Suppressor macrophage treated with lipopolysaccharide for 4 hours (primary cell): ENCODE measurements around the gene CACNA1E.

Experiments
- DNase-seq: peaks from one replicate; pipeline ENCODE4 v3.0.0-alpha.2; 2020

The CACNA1E gene

DNA sequence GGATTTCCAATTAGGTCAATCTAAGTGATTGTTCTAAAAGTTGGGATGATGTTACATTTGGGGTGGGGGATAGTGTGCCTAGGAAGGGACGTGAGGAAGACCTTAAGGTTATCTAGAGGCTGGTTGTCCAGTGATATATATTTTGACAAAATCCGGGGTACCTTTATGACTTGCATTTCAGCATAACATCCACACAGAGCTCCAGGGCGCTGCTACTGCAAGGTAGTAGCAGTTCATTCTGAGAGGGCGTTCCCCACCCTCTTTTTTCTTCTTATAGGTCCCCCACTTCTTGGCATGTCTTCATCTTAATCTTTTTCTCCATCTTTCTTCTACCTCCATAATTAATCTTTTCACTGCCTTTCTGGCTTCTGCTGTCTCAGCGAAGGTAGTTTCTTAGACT is 161.9 kb downstream of the CACNA1E start:
- DNase-seq = no peak

DNA sequence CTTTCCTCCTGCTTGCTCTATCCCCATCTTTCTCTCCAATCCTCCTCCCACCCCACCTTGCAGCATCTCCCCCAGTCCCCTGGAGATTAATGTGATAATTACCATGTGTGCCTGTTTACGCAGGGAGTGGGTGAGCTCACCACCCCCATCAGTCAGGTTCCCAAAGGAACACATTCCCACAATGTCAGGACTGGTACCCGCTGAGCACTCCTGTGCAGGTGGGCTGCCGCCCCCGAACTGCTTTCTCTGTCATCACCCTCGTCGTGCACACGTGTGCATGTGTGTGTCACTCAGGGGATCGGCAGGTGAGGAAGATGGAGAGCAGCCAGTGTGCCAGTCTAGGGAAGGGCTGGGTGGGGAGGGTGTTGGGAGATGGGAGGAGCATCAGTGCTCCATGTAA is 163.4 kb downstream of the CACNA1E start:
- no peak for DNase-seq

- DNase-seq = no peak
Observed at GRCh38 chr1:181647314-181648035, 164.2 kb downstream of the CACNA1E start.

GRCh38 chr1:181651276-181651675 is 168.0 kb downstream of the CACNA1E start:
- no peak for DNase-seq

DNA sequence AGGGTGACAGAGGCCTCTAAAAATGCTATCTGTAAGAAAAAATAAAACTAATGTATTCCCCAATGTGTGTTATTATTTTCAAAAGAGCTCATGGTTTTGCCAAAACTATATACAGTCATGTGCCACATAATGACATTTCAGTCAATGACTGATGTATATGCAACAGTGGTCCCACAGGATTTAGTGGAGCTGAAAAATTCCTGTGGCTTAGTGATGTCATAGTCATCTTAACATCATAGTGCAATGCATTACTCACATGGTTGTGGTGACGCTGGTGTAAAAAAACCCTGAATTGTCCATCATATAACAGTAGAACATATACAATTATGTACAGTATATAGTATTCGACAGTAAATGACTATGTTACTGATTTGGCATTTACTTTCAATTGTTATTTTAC is 172.4 kb downstream of the CACNA1E start:
- no peak for DNase-seq

DNA sequence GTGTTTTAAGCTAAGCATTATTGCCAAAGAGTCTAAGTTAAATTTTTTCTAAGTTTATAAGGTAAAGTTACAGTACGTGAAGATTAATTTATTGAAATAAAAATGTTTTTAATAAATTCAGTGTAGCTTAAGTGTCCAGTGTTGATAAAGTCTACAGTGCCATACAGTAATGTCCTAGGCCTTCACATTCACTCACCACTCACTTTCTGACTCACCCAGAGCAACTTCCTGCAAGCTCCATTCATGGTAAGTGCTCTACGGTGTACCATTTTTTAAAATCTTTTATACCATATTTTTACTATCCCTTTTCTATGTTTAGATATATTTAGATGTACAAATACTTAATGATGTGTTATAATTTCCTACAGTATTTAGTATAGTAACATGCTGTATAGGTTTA is 173.2 kb downstream of the CACNA1E start:
- DNase-seq = no peak

DNA sequence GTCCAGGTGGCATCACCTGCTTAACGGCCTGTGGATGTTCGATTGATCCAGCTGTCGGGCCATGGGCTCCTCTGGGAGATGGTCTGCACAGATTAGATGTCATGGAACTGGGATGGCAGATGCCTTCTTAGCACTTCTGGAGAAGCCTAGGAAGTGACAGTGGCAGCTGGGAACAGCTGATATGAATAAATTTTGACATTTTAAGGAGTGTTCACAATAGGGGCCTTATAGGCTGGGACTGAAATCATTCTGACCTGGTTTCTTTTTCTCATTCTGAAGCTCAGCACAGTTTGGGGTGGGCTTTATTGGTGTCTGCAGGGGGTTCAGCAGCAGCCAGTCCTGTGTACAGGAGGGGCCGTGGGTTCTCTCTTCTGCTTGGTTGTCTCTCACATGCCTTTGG is 175.3 kb downstream of the CACNA1E start:
- DNase-seq = no peak

- DNase-seq = no peak
Observed at GRCh38 chr1:181659321-181659957, 176.1 kb downstream of the CACNA1E start.

GRCh38 chr1:181660621-181661020 is 177.3 kb downstream of the CACNA1E start:
- DNase-seq = no peak

GRCh38 chr1:181661569-181661968 is 178.3 kb downstream of the CACNA1E start:
- peak; percentile 1 for DNase-seq

DNA sequence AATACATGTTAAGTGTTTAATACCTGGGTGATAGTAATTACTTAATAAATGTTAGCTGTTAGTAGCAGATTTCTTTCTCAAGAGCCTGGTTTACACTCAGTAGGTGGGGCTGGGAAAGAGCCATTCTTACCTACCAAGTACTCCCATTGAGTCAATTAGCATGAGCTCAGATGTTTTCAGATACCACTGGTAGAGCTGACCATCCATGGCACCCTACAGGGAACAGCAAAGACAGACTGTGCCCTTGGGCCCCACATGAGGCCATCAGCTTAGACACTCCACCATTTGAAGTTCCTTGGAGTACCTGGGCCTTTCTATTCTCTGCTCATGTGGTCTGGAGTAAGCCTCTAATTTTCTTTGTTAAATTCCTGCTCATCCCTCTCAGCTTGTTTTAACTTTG is 179.3 kb downstream of the CACNA1E start:
- DNase-seq = no peak

GRCh38 chr1:181664543-181664942 is 181.2 kb downstream of the CACNA1E start:
- DNase-seq = no peak

GRCh38 chr1:181669246-181669645 is 185.9 kb downstream of the CACNA1E start:
- DNase-seq = no peak

GRCh38 chr1:181674617-181675016 is 191.3 kb downstream of the CACNA1E start:
- no peak for DNase-seq

DNA sequence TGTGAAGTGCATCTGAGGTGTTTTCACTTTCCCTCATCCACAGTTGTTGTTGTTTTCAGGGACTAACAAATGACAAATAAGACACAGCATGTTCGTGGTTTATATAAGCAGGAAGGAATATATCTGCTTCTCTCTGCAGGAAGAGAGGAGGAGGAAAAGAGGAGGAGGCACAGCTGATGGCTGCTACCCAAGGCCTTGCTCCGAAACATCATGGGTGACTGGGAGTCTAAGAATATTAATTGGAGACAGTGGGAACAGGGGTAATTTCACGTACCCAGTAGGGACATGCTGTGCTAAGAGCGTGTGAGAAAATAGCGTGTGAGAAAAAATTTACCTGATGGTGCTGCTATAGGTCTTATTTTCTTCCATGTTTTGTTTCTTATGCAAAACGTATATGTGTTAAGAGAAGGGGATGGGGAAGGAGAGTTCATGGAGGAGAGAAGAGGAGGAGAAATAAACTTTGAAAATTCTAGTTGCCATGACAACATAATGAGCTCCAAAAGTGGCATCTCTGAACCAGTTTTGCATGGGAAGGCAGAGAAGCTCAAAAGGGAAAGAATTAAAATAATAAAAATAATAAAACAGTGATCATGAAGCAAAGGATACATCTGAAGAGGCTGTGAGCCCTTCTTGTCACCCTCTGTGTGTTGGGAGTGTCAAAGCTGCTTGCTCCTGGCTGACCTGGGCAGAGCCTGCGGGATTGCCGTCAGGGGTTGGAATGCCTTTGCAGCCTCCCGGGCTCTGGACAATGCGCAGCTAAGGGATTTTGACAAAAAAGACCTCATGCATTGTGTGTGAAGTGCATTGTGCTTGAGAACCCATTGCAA is 192.0 kb downstream of the CACNA1E start:
- DNase-seq = no peak

DNA sequence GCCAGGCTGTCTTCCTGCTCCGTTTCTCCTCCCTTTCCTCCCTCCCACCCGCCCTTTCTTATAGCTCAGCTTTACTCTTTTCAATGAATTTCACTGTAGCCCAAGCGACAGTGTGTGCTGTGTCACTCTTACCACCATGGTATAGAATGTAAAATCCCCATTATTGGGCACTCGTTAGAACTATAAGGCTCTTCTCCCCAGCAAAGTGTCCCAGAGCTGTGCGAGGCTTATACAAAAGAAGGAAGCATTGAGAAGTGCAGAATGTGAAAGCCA is 192.5 kb downstream of the CACNA1E start:
- DNase-seq = no peak

- DNase-seq = peak; percentile 5
Observed at GRCh38 chr1:181676269-181676668, 193.0 kb downstream of the CACNA1E start.

- DNase-seq = no peak
Observed at GRCh38 chr1:181680332-181680731, 197.0 kb downstream of the CACNA1E start.

- no peak for DNase-seq
Observed at GRCh38 chr1:181680871-181681270, 197.6 kb downstream of the CACNA1E start.

DNA sequence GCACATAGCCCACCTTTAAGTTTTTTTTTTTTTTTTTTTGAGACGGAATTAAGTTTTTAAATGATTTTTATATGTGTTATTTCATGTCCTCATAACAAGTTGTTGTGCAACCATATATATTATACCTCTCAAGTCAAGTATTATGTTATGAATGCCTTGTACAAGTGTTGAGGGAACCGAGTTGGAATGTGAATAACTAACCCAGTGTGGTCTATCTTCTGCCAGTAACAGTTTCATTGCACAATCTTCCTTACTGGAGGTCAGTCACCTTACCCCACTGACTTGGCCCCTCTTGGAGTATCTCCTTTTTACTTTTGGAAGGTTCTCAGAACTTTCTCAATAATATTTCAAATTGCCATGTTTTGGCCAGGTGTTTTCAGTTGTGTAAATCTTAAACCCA is 201.9 kb downstream of the CACNA1E start:
- no peak for DNase-seq

GRCh38 chr1:181701891-181702290 is 218.6 kb downstream of the CACNA1E start:
- no peak for DNase-seq

DNA sequence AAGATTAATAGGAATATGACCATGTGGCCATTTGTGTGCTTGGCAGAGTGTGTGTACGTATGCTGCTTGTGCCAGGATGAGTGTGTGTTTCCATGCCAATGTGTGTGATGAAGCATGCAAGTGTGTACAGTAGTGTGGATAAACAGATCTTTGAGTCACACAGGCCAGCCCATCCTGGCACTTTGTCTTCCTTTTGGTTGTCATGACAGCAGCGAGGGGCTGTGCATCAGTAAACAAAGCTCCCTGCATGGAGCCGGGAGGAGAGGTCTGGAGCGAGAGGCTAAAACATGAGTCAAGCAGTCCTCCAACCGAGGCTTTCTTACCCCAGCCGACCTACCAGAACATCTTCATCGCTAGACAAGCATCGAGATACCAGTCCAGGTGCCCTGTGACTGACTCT is 221.2 kb downstream of the CACNA1E start:
- no peak for DNase-seq

DNA sequence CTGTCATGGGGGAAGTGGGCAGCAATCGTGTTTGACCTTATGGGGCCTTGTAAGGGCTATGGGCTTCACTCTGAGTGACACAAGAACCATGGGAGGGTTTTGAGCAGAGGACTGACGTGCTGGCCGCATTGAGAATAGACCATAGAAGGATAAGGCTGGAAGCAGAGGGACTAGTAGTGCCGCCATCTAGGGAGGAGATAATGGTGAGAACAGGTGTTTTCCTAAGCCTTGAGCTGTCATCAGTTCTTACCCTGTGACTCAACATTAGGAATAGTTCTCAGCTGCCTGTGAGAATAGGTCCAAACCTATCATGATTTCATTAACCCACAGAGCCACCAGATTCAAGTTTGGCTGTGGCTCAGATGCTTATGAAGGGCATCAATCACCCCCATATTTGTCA is 228.5 kb downstream of the CACNA1E start:
- DNase-seq = no peak

GRCh38 chr1:181712711-181713110 is 229.4 kb downstream of the CACNA1E start:
- no peak for DNase-seq
